GM18519 (cell line): ENCODE data around the gene XIRP1.
"Not testable (repeated sequence)": the region's sequence is repeated elsewhere in the genome, so short reads cannot be mapped to it uniquely, and the experiment has no call there.

Source experiments
- ATAC-seq: cut with Tn5 transposase; IDR thresholded peaks from one replicate; pipeline ENCODE4 v1.9.1; 2021; ENCODE audit warnings: mild to moderate bottlenecking, moderate library complexity; ENCODE audit not compliant: unreplicated experiment, low FRiP score

XIRP1 gene, protein sequence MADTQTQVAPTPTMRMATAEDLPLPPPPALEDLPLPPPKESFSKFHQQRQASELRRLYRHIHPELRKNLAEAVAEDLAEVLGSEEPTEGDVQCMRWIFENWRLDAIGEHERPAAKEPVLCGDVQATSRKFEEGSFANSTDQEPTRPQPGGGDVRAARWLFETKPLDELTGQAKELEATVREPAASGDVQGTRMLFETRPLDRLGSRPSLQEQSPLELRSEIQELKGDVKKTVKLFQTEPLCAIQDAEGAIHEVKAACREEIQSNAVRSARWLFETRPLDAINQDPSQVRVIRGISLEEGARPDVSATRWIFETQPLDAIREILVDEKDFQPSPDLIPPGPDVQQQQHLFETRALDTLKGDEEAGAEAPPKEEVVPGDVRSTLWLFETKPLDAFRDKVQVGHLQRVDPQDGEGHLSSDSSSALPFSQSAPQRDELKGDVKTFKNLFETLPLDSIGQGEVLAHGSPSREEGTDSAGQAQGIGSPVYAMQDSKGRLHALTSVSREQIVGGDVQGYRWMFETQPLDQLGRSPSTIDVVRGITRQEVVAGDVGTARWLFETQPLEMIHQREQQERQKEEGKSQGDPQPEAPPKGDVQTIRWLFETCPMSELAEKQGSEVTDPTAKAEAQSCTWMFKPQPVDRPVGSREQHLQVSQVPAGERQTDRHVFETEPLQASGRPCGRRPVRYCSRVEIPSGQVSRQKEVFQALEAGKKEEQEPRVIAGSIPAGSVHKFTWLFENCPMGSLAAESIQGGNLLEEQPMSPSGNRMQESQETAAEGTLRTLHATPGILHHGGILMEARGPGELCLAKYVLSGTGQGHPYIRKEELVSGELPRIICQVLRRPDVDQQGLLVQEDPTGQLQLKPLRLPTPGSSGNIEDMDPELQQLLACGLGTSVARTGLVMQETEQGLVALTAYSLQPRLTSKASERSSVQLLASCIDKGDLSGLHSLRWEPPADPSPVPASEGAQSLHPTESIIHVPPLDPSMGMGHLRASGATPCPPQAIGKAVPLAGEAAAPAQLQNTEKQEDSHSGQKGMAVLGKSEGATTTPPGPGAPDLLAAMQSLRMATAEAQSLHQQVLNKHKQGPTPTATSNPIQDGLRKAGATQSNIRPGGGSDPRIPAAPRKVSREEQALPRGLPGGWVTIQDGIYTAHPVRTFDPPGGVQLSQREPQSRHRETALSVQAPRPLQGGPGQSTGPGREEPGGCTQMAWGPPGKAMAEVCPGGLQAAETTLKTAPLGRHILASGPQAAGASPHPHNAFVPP (N-terminal part only)

DNA sequence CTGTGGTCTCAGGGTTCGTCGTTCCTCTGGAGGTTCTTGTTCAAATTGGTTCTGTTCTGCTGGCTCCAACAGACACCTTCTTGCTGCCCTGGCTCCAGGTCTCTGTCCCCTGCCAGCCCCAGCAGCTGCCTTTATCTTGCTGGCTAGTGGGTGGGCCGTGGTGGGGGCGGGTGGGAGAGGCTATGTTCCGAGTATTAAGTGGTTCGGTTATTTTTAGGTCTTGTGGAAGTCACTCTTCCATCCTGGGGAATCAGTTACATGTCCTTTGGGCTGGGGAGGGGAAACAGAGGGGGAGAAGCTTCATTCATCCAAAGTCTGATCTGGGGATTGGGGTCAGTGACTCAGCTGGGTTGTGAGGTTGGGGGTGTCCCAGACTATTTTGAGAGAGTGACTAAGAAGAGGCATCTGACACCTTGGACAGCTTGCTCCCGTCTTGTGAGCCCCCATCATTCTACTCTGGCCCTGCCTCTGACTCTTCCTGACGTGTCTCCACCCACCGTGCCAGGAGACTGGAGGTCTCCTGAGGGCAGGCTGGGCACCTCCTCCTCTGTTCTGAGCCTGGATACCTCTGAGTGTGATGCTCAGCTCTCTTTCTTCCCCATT lies at the start of gene XIRP1:
Gene XIRP1 (minus strand): TSS at position 106 of the 603 bp plus-strand sequence. CDS start 3,150 bp downstream, outside the sequence.
- ATAC-seq = no peak

GRCh38 chr3:39241561-39241960 lies 49.2 kb upstream of the XIRP1 start:
- ATAC-seq = no peak

DNA sequence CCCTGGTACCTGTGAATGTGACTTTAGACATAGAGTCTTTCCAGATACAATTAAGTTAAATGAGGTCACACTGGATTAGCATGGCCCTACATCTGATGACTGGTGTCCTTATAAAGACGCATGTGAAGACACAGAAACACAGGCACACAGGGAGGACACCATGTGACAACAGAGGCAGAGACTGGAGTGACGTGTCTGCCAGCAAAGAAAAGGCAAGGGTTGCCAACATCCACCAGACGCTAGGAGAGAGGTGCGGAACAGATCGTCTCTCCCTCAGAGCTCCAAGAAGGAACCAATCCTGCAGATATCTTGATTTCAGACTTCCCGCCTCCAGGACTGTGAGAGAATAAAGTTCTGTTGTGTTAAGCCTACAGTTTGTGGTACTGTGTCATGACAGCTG lies 44.6 kb upstream of the XIRP1 start:
- no peak for ATAC-seq

DNA sequence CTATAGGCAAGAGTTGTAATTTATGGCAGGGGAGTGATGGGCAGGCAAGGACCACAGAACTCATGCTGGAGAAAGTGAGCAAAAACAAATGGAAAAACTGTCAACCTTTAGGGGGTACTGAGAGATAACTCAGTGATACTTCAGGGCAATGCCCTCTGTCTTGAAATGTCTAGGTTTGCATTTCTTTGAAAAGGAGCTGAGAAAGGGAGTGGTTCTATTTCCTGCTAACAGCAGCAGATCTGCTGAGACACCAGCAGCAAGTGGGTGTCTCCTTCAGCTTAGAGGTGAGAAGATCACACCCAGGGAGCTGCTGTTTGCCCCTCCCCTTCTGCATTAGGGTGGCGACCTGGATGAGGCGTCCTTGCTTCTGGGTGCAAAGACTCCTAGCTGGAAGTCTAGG lies 42.3 kb upstream of the XIRP1 start:
- no peak for ATAC-seq

DNA sequence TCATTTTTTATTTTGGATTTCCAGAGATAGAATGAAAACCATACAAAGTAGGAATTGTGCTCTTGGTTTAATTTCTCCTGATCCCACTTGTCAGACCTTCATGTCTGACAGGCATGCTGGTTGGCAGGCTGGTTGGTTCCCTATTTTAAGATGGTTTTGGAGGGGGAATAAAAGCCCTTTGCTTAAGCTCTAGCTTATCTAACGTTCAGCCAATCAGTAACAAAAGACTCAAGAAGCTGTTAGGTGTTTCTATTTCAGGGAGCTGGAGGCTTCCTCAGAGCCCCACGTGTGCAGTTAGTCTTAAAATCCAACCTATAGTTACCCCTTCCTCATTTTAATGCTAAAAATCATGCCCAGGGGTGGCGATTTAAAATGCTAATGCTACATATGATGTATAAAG lies 40.5 kb upstream of the XIRP1 start:
- ATAC-seq = no peak

- no peak for ATAC-seq
These were observed 38.1 kb upstream of the XIRP1 start for GRCh38 chr3:39230453-39230852.

DNA sequence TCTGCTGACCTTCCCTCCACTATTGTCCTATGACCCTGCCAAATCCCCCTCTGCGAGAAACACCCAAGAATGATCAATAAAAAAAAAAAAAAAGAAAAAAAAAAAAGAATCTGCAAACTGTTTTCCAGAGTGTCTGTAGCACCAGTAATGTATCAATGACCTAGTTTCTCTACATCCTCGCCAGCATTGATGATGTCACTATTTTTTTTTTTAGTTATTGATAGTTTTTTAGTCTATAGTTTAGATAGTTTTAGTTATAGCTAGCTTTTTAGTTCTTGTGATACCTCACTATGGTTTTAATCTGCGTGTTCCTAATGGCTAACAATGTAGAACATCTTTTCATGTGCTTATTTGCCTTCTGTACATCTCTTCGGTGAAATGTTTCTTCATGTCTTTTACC lies 36.1 kb upstream of the XIRP1 start:
- no peak for ATAC-seq

DNA sequence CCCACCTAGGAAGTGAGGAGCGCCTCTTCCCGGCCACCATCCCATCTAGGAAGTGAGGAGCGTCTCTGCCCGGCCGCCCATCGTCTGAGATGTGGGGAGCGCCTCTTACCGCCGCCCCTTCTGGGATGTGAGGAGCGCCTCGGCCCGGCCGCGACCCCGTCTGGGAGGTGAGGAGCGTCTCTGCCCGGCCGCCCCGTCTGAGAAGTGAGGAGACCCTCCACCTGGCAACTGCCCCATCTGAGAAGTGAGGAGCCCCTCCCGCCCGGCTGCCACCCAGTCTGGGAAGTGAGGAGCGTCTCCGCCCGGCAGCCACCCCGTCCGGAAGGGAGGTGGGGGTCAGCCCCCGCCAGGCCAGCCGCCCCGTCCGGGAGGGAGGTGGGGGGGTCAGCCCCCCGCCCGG lies 35.2 kb upstream of the XIRP1 start:
- not testable (repeated sequence) for ATAC-seq

DNA sequence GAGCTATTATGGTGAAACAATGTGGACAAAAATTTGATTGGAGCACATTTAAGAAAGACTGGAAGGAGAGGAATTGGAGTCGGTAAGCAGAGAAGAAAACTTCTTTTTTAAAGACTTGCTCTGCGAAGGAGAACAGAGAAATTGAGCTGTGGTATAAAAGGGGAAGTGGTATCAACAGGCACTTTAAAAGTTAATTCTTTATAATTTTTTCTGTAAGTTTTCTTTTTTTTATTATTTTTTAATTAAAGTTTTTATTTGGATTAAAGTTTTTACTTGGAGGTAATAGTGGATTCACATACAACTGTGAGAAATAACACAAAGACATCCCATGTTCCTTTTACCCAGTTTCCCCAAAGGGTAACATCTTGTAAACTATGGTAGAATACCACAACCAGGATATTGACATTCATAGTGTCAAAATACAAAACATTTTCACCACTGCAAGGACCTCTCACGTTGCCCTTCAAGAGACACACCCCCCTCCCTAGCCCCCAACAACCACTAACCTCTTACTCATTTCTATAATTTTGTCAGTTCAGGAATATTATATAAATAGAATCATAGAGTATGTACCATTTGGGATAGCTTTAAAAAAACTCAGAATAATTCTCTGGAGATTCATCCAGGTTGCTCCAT lies 33.8 kb upstream of the XIRP1 start:
- no peak for ATAC-seq

DNA sequence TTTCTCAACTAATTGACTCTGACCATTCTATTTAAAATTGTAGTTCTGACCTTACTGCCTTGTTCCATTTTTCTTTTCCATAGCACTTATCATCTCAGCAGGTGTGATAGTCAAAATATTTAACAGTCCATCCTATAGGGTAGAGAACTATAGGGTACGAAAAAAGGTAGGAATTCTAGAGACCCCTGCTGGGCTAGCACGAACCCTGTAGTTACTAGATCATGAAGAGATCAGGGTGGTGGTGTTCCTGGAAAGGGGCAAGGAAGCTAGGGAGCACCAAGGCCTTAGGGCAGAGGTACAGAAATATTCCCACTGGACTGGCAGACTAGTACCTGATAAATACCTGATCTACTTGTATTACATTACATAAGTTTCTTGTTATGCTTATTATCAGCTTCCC lies 31.9 kb upstream of the XIRP1 start:
- no peak for ATAC-seq

DNA sequence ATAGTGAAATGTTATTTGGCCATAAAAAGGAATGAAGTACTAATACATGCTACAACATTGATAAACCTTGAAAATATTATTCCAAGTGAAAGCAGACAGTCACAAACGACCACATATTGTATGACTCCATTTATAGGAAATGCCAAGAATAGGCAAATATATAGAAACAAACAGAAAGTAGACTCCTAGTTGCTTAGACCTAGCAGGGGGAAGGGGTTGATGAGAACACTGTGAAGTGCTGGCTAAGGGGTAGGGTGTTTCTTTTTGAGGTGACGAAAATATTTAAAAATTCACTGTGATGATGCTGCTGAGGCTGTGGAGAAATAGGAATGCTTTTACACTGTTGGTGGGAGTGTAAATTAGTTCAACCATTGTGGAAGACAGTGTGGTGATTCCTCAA lies 30.5 kb upstream of the XIRP1 start:
- ATAC-seq = no peak

DNA sequence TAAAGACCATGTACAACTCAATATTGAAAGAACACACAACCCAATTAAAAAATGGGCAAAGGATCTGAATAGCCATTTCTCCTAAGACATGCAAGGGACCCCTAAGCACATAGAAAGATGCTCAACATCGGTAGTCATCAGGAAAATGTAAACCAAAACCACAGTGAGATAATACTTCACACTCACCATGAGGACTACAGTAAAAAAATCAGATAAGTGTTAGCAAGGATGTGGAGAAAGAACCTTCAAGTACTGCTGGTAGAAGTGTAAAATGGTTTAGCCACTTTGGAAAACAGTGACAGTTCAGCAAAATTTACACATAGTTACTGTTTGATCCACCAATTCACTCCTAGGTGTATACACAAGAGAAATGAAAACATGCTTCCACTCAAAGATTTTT lies 30.1 kb upstream of the XIRP1 start:
- no peak for ATAC-seq

- no peak for ATAC-seq
These were observed 28.7 kb upstream of the XIRP1 start for GRCh38 chr3:39221141-39221530.

DNA sequence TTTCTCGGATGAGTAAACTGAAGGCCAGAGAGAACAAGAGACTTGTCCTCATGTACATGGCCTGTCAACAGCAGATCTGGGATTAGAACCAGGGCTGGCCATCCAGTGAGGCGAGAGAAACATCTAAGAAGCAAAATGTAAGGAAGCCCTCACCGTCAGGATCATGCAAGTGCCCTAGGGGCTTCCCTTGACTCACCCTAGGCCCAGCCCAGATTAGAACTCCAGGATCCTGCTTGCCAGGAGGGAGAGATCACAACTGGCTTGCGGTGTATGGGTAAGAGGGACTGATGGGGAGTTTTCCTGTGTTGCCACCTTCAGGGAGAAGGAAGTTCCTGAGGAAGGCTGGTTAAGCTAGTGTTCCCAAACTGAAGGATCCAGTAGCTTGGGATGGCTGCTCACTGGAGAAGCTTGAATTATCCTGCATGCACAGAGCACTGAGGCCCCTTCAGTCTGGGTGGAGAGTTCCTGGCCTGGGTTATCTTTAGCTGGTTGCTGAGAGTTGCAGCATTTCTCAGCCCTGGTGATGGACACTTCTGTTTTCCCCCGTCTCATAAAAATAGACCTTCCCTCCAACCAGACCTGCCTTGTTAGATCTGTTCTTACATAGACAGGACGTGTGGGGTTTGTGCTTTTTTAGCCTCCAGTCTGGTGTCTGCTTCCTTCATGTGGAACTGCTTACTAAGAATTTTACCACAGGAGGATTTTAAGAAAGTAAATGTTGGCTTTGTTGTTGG lies 28.2 kb upstream of the XIRP1 start:
- ATAC-seq = no peak

- no peak for ATAC-seq
These were observed 27.3 kb upstream of the XIRP1 start for GRCh38 chr3:39219702-39220101.

- ATAC-seq = peak; percentile 89
These were observed 23.9 kb upstream of the XIRP1 start for GRCh38 chr3:39216176-39216790.

DNA sequence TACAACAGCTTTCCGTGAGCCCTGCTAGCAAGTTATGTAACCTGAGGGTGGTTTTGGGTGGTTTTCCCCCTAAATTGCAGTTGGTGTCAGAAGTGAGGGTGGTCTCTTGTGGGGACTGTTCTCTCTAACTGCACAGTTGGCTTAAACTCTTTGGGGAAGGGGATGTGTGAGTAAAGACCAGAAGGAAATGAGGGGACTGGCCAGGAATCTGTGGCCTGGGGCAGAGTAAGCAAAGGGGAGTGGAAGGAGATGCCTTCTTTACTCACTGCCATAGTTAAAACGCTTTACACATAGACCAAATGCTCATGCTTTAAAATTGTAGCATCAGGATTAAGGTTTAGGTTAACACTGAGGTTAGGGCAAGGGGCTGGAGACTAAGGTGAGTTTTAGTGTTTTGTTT lies 21.2 kb upstream of the XIRP1 start:
- ATAC-seq = no peak

DNA sequence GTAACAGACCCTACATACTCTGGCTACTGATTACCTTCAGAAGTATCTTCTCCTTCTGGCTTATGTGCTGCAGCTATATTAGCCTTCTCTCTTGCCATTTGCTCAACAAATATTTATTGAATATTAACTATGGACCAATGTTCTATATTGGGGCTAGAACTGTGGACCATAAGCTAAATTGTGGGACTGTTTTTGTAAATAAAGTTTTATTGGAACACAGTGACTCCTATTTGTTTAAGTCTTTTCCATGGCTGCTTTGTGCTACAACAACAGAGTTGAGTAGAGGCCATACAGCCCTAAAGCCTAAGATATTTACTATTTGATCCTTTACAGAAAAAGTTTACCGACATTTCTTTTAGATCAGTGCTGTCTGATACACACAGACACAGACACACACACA lies 20.3 kb upstream of the XIRP1 start:
- no peak for ATAC-seq
